Measurements from ENCODE around the gene TFB1M.
"Not testable (repeated sequence)": the region's sequence is repeated elsewhere in the genome, so short reads cannot be mapped to it uniquely, and the experiment has no call there.

The TFB1M gene

GRCh38 chr6:155314092-155314772 lies at the start of gene TFB1M:
Gene TFB1M (minus strand): TSS chr6:155314484. CDS start chr6:155314428, 56 bp downstream.
- DNase-seq (ENCODE audit: low read depth in 2 of 2) = peak; percentile 95 to 99

- DNase-seq (ENCODE audit: low read depth in 2 of 2) = not testable (repeated sequence)
Measured at GRCh38 chr6:155364021-155364420, 49.7 kb upstream of the TFB1M start.

GRCh38 chr6:155362968-155363632 lies 48.8 kb upstream of the TFB1M start:
- not testable (repeated sequence) for DNase-seq (ENCODE audit: low read depth in 2 of 2)

- DNase-seq (ENCODE audit: low read depth in 2 of 2) = no peak
Measured at GRCh38 chr6:155354167-155354566, 39.9 kb upstream of the TFB1M start.

GRCh38 chr6:155352811-155353210 lies 38.5 kb upstream of the TFB1M start:
- no peak for DNase-seq (ENCODE audit: low read depth in 2 of 2)

- DNase-seq (ENCODE audit: low read depth in 2 of 2) = no peak
Measured at GRCh38 chr6:155352130-155352420, 37.8 kb upstream of the TFB1M start.

- no peak for DNase-seq (ENCODE audit: low read depth in 2 of 2)
Measured at GRCh38 chr6:155351273-155352129, 37.2 kb upstream of the TFB1M start.

GRCh38 chr6:155349956-155350355 lies 35.7 kb upstream of the TFB1M start:
- no peak for DNase-seq (ENCODE audit: low read depth in 2 of 2)

- no peak for DNase-seq (ENCODE audit: low read depth in 2 of 2)
Measured at GRCh38 chr6:155349129-155349528, 34.8 kb upstream of the TFB1M start.

- no peak for DNase-seq (ENCODE audit: low read depth in 2 of 2)
Measured at GRCh38 chr6:155347800-155348199, 33.5 kb upstream of the TFB1M start.

GRCh38 chr6:155346957-155347356 lies 32.7 kb upstream of the TFB1M start:
- DNase-seq (ENCODE audit: low read depth in 2 of 2) = no peak

- no peak for DNase-seq (ENCODE audit: low read depth in 2 of 2)
Measured at GRCh38 chr6:155344341-155345006, 30.2 kb upstream of the TFB1M start.

- DNase-seq (ENCODE audit: low read depth in 2 of 2) = no peak
Measured at GRCh38 chr6:155341130-155341828, 27.0 kb upstream of the TFB1M start.

GRCh38 chr6:155340464-155341129 lies 26.3 kb upstream of the TFB1M start:
- no peak for DNase-seq (ENCODE audit: low read depth in 2 of 2)

GRCh38 chr6:155339929-155340328 lies 25.6 kb upstream of the TFB1M start:
- not testable (repeated sequence) for DNase-seq (ENCODE audit: low read depth in 2 of 2)

GRCh38 chr6:155338237-155338636 lies 24.0 kb upstream of the TFB1M start:
- DNase-seq (ENCODE audit: low read depth in 2 of 2) = not testable (repeated sequence)

GRCh38 chr6:155335265-155335664 lies 21.0 kb upstream of the TFB1M start:
- DNase-seq (ENCODE audit: low read depth in 2 of 2) = no peak

- DNase-seq (ENCODE audit: low read depth in 2 of 2) = not testable (repeated sequence)
Measured at GRCh38 chr6:155334073-155334472, 19.8 kb upstream of the TFB1M start.

- DNase-seq (ENCODE audit: low read depth in 2 of 2) = no peak
Measured at GRCh38 chr6:155333414-155333813, 19.1 kb upstream of the TFB1M start.

GRCh38 chr6:155330922-155331321 lies 16.6 kb upstream of the TFB1M start:
- DNase-seq (ENCODE audit: low read depth in 2 of 2) = no peak
